ENCODE measurements around the gene XPR1. TPM values are rescaled to one million over a fixed set of nuclear protein-coding genes. Genes with fewer than 3 reads are reported as not detected.

XPR1 gene
- total and polyA plus RNA-seq, 2 of the 8 experiments (the other 6 are each of a cell fraction or from before 2014, with no cell fraction given) = 28.6 to 43.9 TPM

GRCh38 chr1:180601512-180601911, 30.3 kb upstream of the XPR1 start (continued):
- no peak for TF ChIP-seq NANOG (IDR thresholded peaks at IDR 0.05; ENCODE audit: insufficient read depth, low read depth, low read length, poor library complexity, severe bottlenecking)
- TF ChIP-seq HDAC2 (IDR thresholded peaks at IDR 0.05; ENCODE audit: borderline replicate concordance in 1 of 2, low read depth in 2 of 2, low read length in 2 of 2) = no peak
- no peak for TF ChIP-seq RBBP5 (IDR thresholded peaks at IDR 0.05; ENCODE audit: borderline replicate concordance, low read depth, low read length)
- TF ChIP-seq CREB1 (IDR thresholded peaks at IDR 0.05) = no peak
- TF ChIP-seq TEAD4 (IDR thresholded peaks at IDR 0.05; ENCODE audit: low read depth, low read length) = no peak
- no peak for TF ChIP-seq GABPA (IDR thresholded peaks at IDR 0.05; ENCODE audit: borderline replicate concordance, insufficient read depth, low read length)
- TF ChIP-seq BCL11A (IDR thresholded peaks at IDR 0.05; ENCODE audit: low read depth in 2 of 2, low read length in 2 of 2) = no peak
- no peak for TF ChIP-seq BRCA1 (IDR thresholded peaks at IDR 0.05; ENCODE audit: low read depth, low read length)
- TF ChIP-seq KDM4A (IDR thresholded peaks at IDR 0.05; ENCODE audit: low read depth, low read length, severe bottlenecking) = no peak

All from H1 (cell line).